H9 (cell line): Measurements from ENCODE around the gene CCDC178. TPM values are rescaled to one million over a fixed set of nuclear protein-coding genes. Genes with fewer than 3 reads are reported as not detected.

Experiments used
- DNase-seq: peaks from one replicate; pipeline ENCODE4 v3.0.0-alpha.2; 2017
- H2AFZ ChIP-seq: one replicate; pipeline ENCODE4 v1.6.1; 2013; ENCODE audit warnings: mild to moderate bottlenecking, low read length, control low read depth, moderate library complexity
- H2AK5ac ChIP-seq: 2 replicates; pipeline ENCODE4 v1.6.1; 2013; ENCODE audit warnings: low read length, control low read depth, mixed read lengths; ENCODE audit not compliant: insufficient read length
- H2BK120ac ChIP-seq: one replicate; pipeline ENCODE4 v1.6.1; 2013; ENCODE audit warnings: low read depth, mild to moderate bottlenecking, low read length, control low read depth, inconsistent platforms; ENCODE audit not compliant: poor library complexity, severe bottlenecking
- H2BK12ac ChIP-seq: 2 replicates; pipeline ENCODE4 v1.6.1; 2013; ENCODE audit warnings: low read length, control low read depth, mixed read lengths, low read depth; ENCODE audit not compliant: insufficient read length
- H2BK15ac ChIP-seq: 2 replicates; pipeline ENCODE4 v1.6.1; 2013; ENCODE audit warnings: low read depth, low read length, control low read depth
- H2BK20ac ChIP-seq: one replicate; pipeline ENCODE4 v1.6.1; 2013; ENCODE audit warnings: low read depth, mild to moderate bottlenecking, low read length, control low read depth, inconsistent platforms; ENCODE audit not compliant: poor library complexity, severe bottlenecking
- H2BK5ac ChIP-seq: 2 replicates; pipeline ENCODE4 v1.6.1; 2013; ENCODE audit warnings: low read length, control low read depth, mixed read lengths; ENCODE audit not compliant: insufficient read length
- H3K14ac ChIP-seq: 2 replicates; pipeline ENCODE4 v1.6.1; 2013; ENCODE audit warnings: low read length, control low read depth; ENCODE audit not compliant: insufficient read depth
- H3K18ac ChIP-seq: 2 replicates; pipeline ENCODE4 v1.6.1; 2013; ENCODE audit warnings: low read depth, mild to moderate bottlenecking, mixed read lengths, low read length, control low read depth; ENCODE audit not compliant: insufficient read length
- H3K23ac ChIP-seq: 2 replicates; pipeline ENCODE4 v1.6.1; 2013; ENCODE audit warnings: low read length, control low read depth, mixed read lengths, low read depth; ENCODE audit not compliant: insufficient read length
- H3K23me2 ChIP-seq: 2 replicates; pipeline ENCODE4 v1.6.1; 2013; ENCODE audit warnings: low read depth, mild to moderate bottlenecking, mixed read lengths, low read length, control low read depth; ENCODE audit not compliant: insufficient read length, poor library complexity, severe bottlenecking
- H3K27ac ChIP-seq: 2 replicates; pipeline ENCODE4 v1.5.1; 2013; ENCODE audit warnings: low read length, control low read depth, mixed read lengths, low read depth; ENCODE audit not compliant: insufficient read length
- H3K27me3 ChIP-seq: 2 replicates; pipeline ENCODE4 v1.6.1; 2013; ENCODE audit warnings: low read length, control low read depth, inconsistent platforms; ENCODE audit not compliant: insufficient read depth
- H3K4ac ChIP-seq: 2 replicates; pipeline ENCODE4 v1.6.1; 2013; ENCODE audit warnings: low read depth, mild to moderate bottlenecking, control low read depth, inconsistent platforms, low read length, moderate library complexity
- H3K4me1 ChIP-seq: 2 replicates; pipeline ENCODE4 v1.6.1; 2013; ENCODE audit warnings: low read length, control low read depth, inconsistent platforms; ENCODE audit not compliant: insufficient read depth
- H3K4me2 ChIP-seq: 2 replicates; pipeline ENCODE4 v1.6.1; 2013; ENCODE audit warnings: low read length, control low read depth, mixed read lengths; ENCODE audit not compliant: insufficient read length, insufficient read depth
- H3K56ac ChIP-seq: 2 replicates; pipeline ENCODE4 v1.6.1; 2013; ENCODE audit warnings: low read depth, mild to moderate bottlenecking, mixed read lengths, low read length, control low read depth; ENCODE audit not compliant: insufficient read length
- H3K79me1 ChIP-seq: 2 replicates; pipeline ENCODE4 v1.6.1; 2013; ENCODE audit warnings: low read depth, mild to moderate bottlenecking, moderate library complexity, low read length, control low read depth, inconsistent platforms; ENCODE audit not compliant: insufficient read depth, poor library complexity, severe bottlenecking
- H3K79me2 ChIP-seq: 2 replicates; pipeline ENCODE4 v1.6.1; 2013; ENCODE audit warnings: low read length, control low read depth, inconsistent platforms; ENCODE audit not compliant: insufficient read depth
- H3K9ac ChIP-seq: 2 replicates; pipeline ENCODE4 v1.6.1; 2013; ENCODE audit warnings: low read length, control low read depth, mixed read lengths; ENCODE audit not compliant: insufficient read length; ENCODE audit errors: extremely low read depth
- H3K9me3 ChIP-seq: one replicate; pipeline ENCODE4 v1.6.1; 2013; ENCODE audit warnings: low read depth, low read length, inconsistent platforms; ENCODE audit not compliant: control insufficient read depth
- H3T11ph ChIP-seq: one replicate; pipeline ENCODE4 v1.6.1; 2013; ENCODE audit warnings: mild to moderate bottlenecking, low read length, control low read depth, inconsistent platforms
- H4K20me1 ChIP-seq: one replicate; pipeline ENCODE4 v1.6.1; 2013; ENCODE audit not compliant: control insufficient read depth, insufficient read length, insufficient read depth
- H4K5ac ChIP-seq: 2 replicates; pipeline ENCODE4 v1.6.1; 2013; ENCODE audit warnings: low read depth, mild to moderate bottlenecking, mixed read lengths, low read length, control low read depth; ENCODE audit not compliant: insufficient read length
- H4K8ac ChIP-seq: replicated peaks from 2 replicates; pipeline ENCODE4 v1.6.1; 2013; ENCODE audit warnings: low read length, control low read depth, mixed read lengths, low read depth; ENCODE audit not compliant: insufficient read length
- H4K91ac ChIP-seq: 2 replicates; pipeline ENCODE4 v1.6.1; 2013; ENCODE audit warnings: low read depth, mild to moderate bottlenecking, moderate library complexity, mixed read lengths, low read length, control low read depth; ENCODE audit not compliant: insufficient read length
- H3K27ac Mint-ChIP-seq, 3 experiments: 2 replicates in 2 of 3; 3 replicates in 1 of 3; pipeline ENCODE4 v1.8.0; 2020 to 2021; ENCODE audit warnings: mixed read lengths in 3 of 3, mild to moderate bottlenecking in 1 of 3, moderate library complexity in 1 of 3
- H3K27me3 Mint-ChIP-seq: 2 replicates; pipeline ENCODE4 v1.8.0; 2021; ENCODE audit warnings: low read depth, mild to moderate bottlenecking, moderate library complexity, mixed read lengths
- H3K36me3 Mint-ChIP-seq, 3 experiments: 2 replicates in 2 of 3; 3 replicates in 1 of 3; pipeline ENCODE4 v1.8.0; 2020 to 2021; ENCODE audit warnings: low read depth in 3 of 3, mixed read lengths in 3 of 3; ENCODE audit not compliant: insufficient read depth in 1 of 3
- H3K4me1 Mint-ChIP-seq, 2 experiments: 2 replicates each; pipeline ENCODE4 v1.8.0; 2020; ENCODE audit warnings: mixed read lengths in 2 of 2
- H3K4me3 Mint-ChIP-seq, 2 experiments: 2 replicates in 1 of 2; 3 replicates in 1 of 2; pipeline ENCODE4 v1.8.0; 2020 to 2021; ENCODE audit warnings: mild to moderate bottlenecking in 2 of 2, mixed read lengths in 2 of 2, moderate library complexity in 1 of 2
- H3K9me3 Mint-ChIP-seq, 2 experiments: 2 replicates in 1 of 2; 3 replicates in 1 of 2; pipeline ENCODE4 v1.8.0; 2020; ENCODE audit warnings: mild to moderate bottlenecking in 2 of 2, mixed read lengths in 2 of 2, moderate library complexity in 1 of 2
- WGBS: extraction: QIAGEN DNeasy Blood & Tissue Kit; methylation state at CpG from one replicate; pipeline ENCODE4 v1.1.7; 2013; ENCODE audit warnings: missing lambda C conversion rate, low lambda C conversion rate, mixed read lengths; ENCODE audit not compliant: insufficient read length; ENCODE audit errors: extremely low coverage; 5-methylcytosine and 5-hydroxymethylcytosine counted together
- total RNA-seq: library from RNA; stranded (reverse); gene quantifications from 2 replicates; pipeline ENCODE4 v1.2.1, GENCODE V29; 2021
- TF ChIP-seq, protein P1 (sequence below): fragments of 200-600 bp; sonication (generic); conservative IDR thresholded peaks from 3 replicates; pipeline ENCODE4 v1.8.0; 2021; ENCODE audit warnings: antibody characterized with exemption, mild to moderate bottlenecking

Gene CCDC178
- total RNA-seq, 1 experiment from 2014 or later = not detected

- Histone ChIP-seq H2AFZ (no peak overlapping the region), H4K91ac (no peak overlapping the region), H2BK120ac (no peak overlapping the region), H3K18ac (no peak overlapping the region), H4K5ac (no peak overlapping the region), H3K27me3 (no peaks in the 10 kb centered on the region), H3K23me2 (no peaks in the 10 kb centered on the region), H3K27ac (no peak overlapping the region), H3K14ac (no peak overlapping the region; the same call in 1 of the 2 replicates), H2BK20ac (no peak overlapping the region), H3T11ph (no peak overlapping the region), H3K56ac (no peak overlapping the region), H2BK15ac (no peak overlapping the region), H4K8ac (no peak overlapping the region), H2AK5ac (no peak overlapping the region), H3K79me2 (no peaks in the 10 kb centered on the region), H2BK12ac (no peak overlapping the region), H3K9ac (no peak overlapping the region), H3K4ac (no peak overlapping the region), H2BK5ac (no peak overlapping the region), H4K20me1 (no peaks in the 10 kb centered on the region), H3K4me2 (no peak overlapping the region), H3K23ac (no peak overlapping the region), H3K4me1 (no peaks in the 10 kb centered on the region; the same call in 1 of the 2 replicates), H3K79me1 (no peaks in the 10 kb centered on the region), H3K9me3 (no peaks in the 10 kb centered on the region)
- no peak for DNase-seq
- TF ChIP-seq, protein P1, sequence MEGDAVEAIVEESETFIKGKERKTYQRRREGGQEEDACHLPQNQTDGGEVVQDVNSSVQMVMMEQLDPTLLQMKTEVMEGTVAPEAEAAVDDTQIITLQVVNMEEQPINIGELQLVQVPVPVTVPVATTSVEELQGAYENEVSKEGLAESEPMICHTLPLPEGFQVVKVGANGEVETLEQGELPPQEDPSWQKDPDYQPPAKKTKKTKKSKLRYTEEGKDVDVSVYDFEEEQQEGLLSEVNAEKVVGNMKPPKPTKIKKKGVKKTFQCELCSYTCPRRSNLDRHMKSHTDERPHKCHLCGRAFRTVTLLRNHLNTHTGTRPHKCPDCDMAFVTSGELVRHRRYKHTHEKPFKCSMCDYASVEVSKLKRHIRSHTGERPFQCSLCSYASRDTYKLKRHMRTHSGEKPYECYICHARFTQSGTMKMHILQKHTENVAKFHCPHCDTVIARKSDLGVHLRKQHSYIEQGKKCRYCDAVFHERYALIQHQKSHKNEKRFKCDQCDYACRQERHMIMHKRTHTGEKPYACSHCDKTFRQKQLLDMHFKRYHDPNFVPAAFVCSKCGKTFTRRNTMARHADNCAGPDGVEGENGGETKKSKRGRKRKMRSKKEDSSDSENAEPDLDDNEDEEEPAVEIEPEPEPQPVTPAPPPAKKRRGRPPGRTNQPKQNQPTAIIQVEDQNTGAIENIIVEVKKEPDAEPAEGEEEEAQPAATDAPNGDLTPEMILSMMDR = no peak
- no peaks in the 10 kb centered on the region for H3K36me3 Mint-ChIP-seq
- no peaks in the 10 kb centered on the region; a peak in 1 of 5 replicates for H3K9me3 Mint-ChIP-seq
- no peak overlapping the region for H3K4me3 Mint-ChIP-seq
- H3K4me1 Mint-ChIP-seq = peaks cover 6 to 7% of the 10 kb centered on the region in 2 experiments
- no CpG with 5 or more reads among the region's 7 CpGs for WGBS
- no peak overlapping the region for H3K27ac Mint-ChIP-seq
- H3K27me3 Mint-ChIP-seq = no peaks in the 10 kb centered on the region
These were observed 158.4 kb downstream of the CCDC178 start for GRCh38 chr18:33282142-33282541.
